Activated T-helper 17 cell treated with anti-CD3 and anti-CD28 coated beads, Interleukin-2, amount 50 U/mL, for 72 hours (primary cell): ENCODE data around the gene SLC6A2. TPM values are rescaled to one million over a fixed set of nuclear protein-coding genes. Genes with fewer than 3 reads are reported as not detected.

Experiments
- ATAC-seq: fragments of 150-1000 bp; cut with Tn5 transposase; replicated peaks from 2 replicates; pipeline ENCODE4 v1.10.0; 2021; ENCODE audit warnings: mild to moderate bottlenecking, moderate library complexity
- H3K27ac Mint-ChIP-seq: one replicate; pipeline ENCODE4 v1.8.0; 2022; ENCODE audit warnings: mixed read lengths
- H3K27me3 Mint-ChIP-seq: one replicate; pipeline ENCODE4 v1.8.0; 2022; ENCODE audit warnings: mixed read lengths
- H3K36me3 Mint-ChIP-seq: one replicate; pipeline ENCODE4 v1.8.0; 2022; ENCODE audit warnings: low read depth, mild to moderate bottlenecking, mixed read lengths
- H3K4me1 Mint-ChIP-seq: one replicate; pipeline ENCODE4 v1.8.0; 2022; ENCODE audit warnings: mixed read lengths
- H3K4me3 Mint-ChIP-seq: one replicate; pipeline ENCODE4 v1.8.0; 2022; ENCODE audit warnings: mild to moderate bottlenecking, mixed read lengths
- H3K9me3 Mint-ChIP-seq: one replicate; pipeline ENCODE4 v1.8.0; 2022; ENCODE audit warnings: mixed read lengths
- total RNA-seq, 2 donors: library from RNA; stranded (reverse); gene quantifications; one replicate each; pipeline ENCODE4 v1.2.3, GENCODE V29; 2022

The SLC6A2 gene
- total RNA-seq, 2 donors from 2014 or later, result not detected

DNA sequence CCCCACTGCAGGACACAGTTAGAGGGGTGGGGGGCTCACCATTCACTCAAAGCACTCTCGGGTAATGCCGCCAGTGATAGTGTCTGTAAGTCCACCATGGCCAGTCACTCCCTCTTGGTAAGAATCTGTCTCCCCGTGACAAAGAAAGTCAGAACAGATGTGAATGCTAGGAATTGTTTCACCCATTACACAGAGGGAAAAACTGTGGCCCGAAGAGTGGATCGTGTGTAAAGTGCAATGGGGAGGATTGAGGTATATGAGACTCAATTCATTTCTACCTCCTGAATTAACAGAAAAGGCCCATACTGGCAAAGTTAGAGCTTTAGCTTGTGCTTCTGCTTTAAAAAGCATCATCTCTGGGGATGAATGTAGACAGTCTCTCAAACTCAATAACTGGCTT lies 17.5 kb upstream of the SLC6A2 start:
- H3K27ac Mint-ChIP-seq, result no peak overlapping the region
- no peaks in the 10 kb centered on the region for H3K9me3 Mint-ChIP-seq
- H3K4me1 Mint-ChIP-seq, result no peaks in the 10 kb centered on the region
- no peak overlapping the region for H3K4me3 Mint-ChIP-seq
- no peaks in the 10 kb centered on the region for H3K36me3 Mint-ChIP-seq
- peaks cover 24% of the 10 kb centered on the region for H3K27me3 Mint-ChIP-seq
- no peak for ATAC-seq

DNA sequence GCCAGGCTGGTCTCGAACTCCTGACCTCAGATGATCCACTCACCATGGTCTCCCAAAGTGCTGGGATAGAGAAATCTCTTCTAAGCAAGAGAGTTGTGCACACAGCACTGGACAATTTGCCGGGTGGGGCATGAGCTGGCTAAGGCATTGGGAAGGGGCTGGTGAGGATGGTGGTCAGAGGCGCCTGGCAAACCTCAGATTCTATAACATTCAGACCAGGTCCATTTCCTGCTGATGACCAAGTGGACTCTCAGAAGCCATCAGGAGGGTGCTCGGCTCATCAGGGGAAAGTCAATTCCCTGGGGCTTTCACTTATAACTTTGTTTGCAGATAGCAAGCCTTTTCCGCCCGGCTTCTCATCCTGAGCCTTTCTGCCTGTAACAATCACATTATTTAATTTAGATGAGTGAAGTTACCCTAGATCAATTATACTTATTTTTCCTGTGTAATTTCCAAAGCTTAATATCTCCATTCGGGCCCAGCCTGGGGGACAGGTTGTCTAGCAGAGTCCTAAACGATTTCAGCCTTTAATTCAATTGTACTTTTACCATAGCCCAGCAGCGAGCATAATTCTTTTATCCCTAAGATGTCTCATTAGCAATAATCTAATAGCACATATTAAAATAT lies 15.0 kb upstream of the SLC6A2 start:
- ATAC-seq, result no peak
- no peaks in the 10 kb centered on the region for H3K4me1 Mint-ChIP-seq
- no peak overlapping the region for H3K4me3 Mint-ChIP-seq

DNA sequence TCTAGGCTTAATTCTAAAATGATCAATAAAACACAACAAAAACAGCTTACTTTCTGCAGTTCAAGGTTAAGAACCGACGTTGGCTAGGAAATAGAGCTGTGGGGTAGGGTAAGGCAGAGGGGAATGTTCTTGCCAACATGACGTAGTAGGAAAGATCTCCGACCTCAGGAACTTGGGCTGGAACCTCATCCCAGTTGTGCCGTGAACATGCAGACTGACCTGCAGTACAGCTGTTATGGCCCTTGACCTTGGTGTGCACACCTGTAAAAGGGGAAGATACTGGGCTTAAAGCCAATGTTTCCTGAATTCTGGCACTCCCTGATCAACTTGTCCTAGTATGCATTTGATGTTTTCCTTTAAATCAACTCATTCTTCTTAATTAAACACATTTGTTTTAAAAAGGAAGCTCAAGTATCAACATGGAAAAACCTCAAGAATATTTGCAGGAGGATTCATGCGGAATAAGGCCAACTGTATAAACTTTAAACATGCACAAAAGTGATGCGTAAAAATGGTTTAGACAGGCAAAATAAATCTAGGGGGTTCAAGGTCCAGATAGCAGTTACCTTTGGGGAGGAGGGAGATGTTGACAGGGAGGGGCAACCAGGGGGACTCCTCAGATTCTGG lies 14.2 kb upstream of the SLC6A2 start:
- H3K4me1 Mint-ChIP-seq, result no peaks in the 10 kb centered on the region
- ATAC-seq, result no peak
- no peaks in the 10 kb centered on the region for H3K9me3 Mint-ChIP-seq
- H3K36me3 Mint-ChIP-seq, result no peaks in the 10 kb centered on the region
- H3K4me3 Mint-ChIP-seq, result no peak overlapping the region
- H3K27ac Mint-ChIP-seq, result no peak overlapping the region
- H3K27me3 Mint-ChIP-seq, result peaks cover 37% of the 10 kb centered on the region

More for the DNA sequence above, 15.0 kb upstream of the SLC6A2 start:
- H3K9me3 Mint-ChIP-seq, result no peaks in the 10 kb centered on the region
- no peaks in the 10 kb centered on the region for H3K36me3 Mint-ChIP-seq
- H3K27me3 Mint-ChIP-seq, result peaks cover 38% of the 10 kb centered on the region
- H3K27ac Mint-ChIP-seq, result no peak overlapping the region

DNA sequence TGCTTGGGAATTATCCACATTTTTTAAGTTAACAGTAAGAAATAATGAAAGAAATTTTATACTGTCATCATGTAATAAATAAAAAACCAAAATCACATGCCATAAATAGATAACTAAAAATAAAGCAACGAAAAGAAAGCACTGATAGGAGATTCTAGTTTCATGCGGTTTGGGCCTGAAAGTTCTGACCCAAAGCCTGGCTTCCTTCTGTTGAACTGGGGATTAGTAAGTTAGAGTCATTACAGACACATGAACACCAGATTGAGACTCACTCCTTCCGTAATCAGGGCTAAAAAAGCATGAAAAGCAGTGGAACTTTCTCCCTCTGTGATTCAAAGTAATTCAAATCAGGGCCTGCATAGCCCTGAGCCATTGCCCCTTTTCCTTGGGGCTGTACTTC lies 13.2 kb upstream of the SLC6A2 start:
- Mint-ChIP-seq H3K4me3 (no peak overlapping the region), H3K27me3 (peaks cover 35% of the 10 kb centered on the region), H3K9me3 (no peaks in the 10 kb centered on the region), H3K4me1 (no peaks in the 10 kb centered on the region), H3K27ac (no peak overlapping the region), H3K36me3 (no peaks in the 10 kb centered on the region)
- no peak for ATAC-seq

DNA sequence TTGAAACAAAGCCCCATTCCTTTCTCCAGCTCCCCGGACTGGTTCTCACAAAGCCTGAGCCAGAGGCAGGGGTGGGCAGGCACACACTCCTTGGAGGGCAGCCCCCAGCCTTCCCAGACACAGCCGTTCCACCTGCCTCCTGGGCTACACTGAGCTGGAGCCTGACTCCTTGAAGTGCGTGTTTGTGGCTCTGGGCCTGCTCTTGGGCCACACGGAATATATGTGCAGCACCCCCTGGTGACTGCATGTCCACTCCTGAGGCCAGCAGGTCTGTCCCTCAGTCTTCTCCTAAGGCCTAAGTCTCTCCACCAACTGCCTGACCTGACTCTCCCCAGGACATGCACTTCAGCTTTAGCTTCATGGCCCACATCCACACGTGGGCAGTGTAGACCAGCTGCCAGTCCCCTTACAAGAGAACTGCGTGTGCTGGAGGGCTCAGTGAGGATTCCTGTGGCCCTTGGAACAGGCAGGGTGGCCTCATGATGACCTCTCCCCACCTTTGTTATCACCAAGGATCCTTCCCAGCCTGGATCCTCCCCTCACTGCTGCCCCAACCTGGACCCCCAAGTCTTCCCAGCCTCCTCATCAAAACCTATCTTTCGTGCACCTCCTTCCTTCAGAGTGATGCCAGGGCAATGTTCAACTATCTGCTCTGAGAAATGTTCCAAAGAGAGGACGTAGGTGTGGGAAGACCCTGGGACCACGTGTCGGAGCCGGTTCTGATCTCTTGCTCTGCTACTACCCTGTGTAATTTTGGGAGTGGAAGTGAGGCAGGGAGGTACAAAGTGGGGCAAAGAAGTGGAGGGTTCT lies 12.4 kb upstream of the SLC6A2 start:
- H3K4me3 Mint-ChIP-seq, result no peak overlapping the region
- H3K27ac Mint-ChIP-seq, result no peak overlapping the region
- no peaks in the 10 kb centered on the region for H3K4me1 Mint-ChIP-seq
- H3K27me3 Mint-ChIP-seq, result peaks cover 35% of the 10 kb centered on the region
- no peaks in the 10 kb centered on the region for H3K36me3 Mint-ChIP-seq
- no peak for ATAC-seq
- no peaks in the 10 kb centered on the region for H3K9me3 Mint-ChIP-seq

DNA sequence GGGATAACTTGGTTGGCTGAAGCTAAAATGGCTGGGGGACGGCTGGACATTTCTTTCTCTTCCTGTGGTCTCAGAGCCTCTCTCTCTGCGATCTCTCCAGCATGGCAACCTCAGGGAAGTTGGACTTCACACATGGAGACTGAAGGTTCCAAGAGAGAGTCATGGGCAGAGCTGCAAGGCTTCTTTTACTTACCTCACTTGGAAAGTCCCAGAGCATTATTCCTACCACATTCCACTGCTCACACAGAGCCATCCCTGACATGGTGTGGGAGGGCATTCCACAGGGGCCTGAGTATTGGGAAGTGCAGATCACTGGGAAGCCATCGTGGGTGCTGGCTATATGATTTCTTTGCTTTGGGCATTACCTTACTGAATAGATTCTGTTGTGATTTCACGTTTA lies 9.8 kb upstream of the SLC6A2 start:
- H3K9me3 Mint-ChIP-seq, result no peaks in the 10 kb centered on the region
- ATAC-seq, result no peak
- no peaks in the 10 kb centered on the region for H3K4me1 Mint-ChIP-seq
- H3K27me3 Mint-ChIP-seq, result peaks cover 34% of the 10 kb centered on the region
- no peak overlapping the region for H3K4me3 Mint-ChIP-seq
- no peaks in the 10 kb centered on the region for H3K36me3 Mint-ChIP-seq
- H3K27ac Mint-ChIP-seq, result no peak overlapping the region

DNA sequence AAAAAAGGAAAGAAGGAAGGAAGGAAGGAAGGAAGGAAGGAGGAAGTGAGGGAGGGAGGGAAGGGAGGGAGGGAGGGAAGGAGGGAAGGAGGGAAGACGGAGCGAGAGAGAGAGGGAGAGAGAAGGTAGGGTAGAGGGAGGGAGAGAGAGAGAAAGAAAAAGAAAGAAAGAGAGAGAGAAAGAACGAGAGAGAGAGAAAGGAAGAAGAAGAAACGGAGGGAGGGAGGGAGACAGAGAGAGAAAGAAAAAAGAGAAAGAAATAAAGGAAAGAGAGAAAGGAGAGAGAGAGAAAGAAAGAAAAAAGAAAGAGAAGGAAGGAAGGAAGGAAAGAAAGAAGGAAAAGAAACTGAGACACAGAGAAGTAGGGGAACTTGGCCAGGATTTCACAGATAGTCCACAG lies 8.4 kb upstream of the SLC6A2 start:
- Mint-ChIP-seq H3K27ac (no peak overlapping the region), H3K36me3 (no peaks in the 10 kb centered on the region), H3K4me3 (no peak overlapping the region), H3K4me1 (no peaks in the 10 kb centered on the region), H3K9me3 (no peaks in the 10 kb centered on the region), H3K27me3 (peaks cover 33% of the 10 kb centered on the region)
- no peak for ATAC-seq

DNA sequence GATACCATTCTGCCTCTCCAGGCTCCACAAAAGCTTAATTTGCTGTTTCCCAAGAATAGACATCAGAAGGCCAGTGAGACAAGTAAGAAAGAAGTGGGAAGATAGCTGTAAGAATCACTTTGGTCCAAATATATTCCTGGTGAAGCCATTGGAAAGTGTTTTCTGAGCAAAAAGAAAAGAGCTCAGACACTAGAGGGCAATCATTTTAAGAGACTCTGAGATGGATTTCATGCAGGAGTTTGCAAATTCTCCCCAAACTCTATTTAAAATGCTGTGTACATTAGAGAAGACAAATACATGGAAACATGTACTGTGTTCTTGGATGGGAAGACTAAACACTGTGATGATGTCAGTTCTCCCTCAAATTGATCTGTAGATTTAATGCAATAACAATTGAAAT lies 8.0 kb upstream of the SLC6A2 start:
- Mint-ChIP-seq H3K4me3 (no peak overlapping the region), H3K9me3 (no peaks in the 10 kb centered on the region), H3K27me3 (peaks cover 33% of the 10 kb centered on the region), H3K4me1 (no peaks in the 10 kb centered on the region), H3K27ac (no peak overlapping the region), H3K36me3 (no peaks in the 10 kb centered on the region)
- no peak for ATAC-seq

DNA sequence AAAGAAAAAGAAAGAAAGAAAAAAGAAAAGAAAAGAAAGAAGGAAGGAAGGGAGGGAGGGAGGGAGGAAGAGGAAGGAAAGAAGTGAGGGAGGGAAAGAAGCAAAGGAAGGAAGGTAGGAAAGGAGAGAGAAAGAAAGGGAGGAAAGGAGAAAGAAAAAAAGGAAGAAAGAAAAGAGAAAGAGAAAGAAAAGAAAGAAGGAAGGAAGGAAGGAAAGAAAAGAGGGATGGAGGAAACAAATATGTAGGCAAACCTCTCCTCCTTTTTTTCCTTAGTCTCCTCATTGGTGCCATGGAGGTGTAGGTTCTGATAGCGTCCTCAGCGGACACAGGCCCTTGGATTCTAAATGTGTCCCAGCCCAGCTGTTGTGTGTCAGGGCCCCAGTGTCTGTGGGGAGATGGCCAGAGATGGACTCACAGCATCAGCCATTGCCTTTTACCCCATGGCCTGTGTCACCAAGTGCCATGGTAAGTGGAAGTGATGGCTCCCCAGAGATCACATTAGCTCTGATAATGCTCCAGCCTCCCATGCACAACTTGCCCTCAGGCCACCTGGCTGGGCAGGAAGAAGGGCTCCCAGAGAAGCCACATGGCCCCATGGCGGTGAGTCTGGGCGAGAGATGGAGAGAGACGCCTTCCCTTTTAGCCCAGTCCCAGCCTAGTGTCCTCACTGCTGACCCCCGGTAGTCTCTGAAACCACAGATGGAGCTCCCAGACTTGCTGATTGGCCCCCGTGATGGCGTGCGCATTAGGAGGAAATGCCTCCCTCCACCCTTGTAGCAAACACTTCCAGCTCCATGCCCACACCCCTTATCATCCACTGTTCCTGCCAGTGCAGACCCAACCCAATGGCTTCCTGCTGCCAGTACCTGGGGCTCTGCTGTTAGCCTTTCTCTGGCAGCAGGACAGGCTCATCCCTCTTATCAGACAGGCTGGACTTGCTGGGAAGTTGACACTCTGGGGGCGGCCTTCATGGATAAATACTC lies 3.7 kb upstream of the SLC6A2 start:
- ATAC-seq, result no peak
- Mint-ChIP-seq H3K36me3 (no peaks in the 10 kb centered on the region), H3K4me1 (no peaks in the 10 kb centered on the region), H3K27ac (no peak overlapping the region), H3K4me3 (no peak overlapping the region), H3K27me3 (peaks cover 20% of the 10 kb centered on the region), H3K9me3 (no peaks in the 10 kb centered on the region)

DNA sequence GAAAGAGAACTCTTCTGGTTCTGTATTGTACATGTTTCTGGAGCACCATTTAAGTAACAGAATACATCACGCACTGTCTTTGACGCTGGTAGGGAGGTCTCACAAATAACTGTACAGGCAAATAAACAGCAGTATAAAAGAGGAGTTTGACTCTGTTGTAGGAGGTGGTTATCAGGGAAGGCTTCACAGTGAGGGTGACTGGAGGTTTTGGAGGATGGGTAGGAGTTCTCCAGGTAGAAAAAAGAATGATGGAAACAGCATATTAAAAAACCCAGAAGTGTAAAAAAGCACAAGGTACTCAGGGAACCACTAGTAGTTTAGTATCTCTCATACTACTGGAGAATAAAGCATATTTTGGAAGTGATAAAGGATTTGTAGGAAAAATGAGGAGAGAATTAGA lies 2.7 kb upstream of the SLC6A2 start:
- Mint-ChIP-seq H3K27ac (no peak overlapping the region), H3K4me3 (no peak overlapping the region), H3K9me3 (no peaks in the 10 kb centered on the region), H3K4me1 (no peaks in the 10 kb centered on the region), H3K36me3 (no peaks in the 10 kb centered on the region), H3K27me3 (peaks cover 20% of the 10 kb centered on the region)
- no peak for ATAC-seq

DNA sequence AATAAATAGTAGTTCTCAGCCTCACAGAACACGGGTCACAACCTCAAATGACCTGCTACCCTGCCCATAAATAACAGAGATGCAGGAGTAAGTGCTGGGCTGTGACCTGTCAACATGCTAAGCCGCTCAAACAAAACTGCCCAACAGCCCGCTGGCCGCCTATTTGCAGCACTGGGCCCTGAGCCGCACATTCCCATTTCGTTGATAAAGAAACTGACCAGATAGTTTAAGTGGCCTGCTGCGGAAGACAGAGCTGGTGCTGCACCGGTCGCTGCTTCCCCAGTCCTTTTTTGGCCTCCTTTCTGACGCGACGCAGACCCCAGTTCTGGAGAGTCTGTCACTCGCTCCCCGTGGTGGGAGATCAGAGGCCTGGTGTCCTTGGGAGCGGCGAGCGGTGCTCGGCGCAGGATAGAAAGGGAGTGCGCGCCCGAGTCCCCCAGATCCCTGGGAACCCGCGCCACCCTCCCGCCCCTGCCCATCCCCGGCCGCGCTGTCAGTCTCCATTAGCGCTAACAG lies 349 bp upstream of the SLC6A2 start:
- Mint-ChIP-seq H3K4me1 (no peaks in the 10 kb centered on the region), H3K27ac (no peak overlapping the region), H3K4me3 (no peak overlapping the region), H3K36me3 (no peaks in the 10 kb centered on the region), H3K27me3 (peaks cover 22% of the 10 kb centered on the region), H3K9me3 (no peaks in the 10 kb centered on the region)
- no peak for ATAC-seq

DNA sequence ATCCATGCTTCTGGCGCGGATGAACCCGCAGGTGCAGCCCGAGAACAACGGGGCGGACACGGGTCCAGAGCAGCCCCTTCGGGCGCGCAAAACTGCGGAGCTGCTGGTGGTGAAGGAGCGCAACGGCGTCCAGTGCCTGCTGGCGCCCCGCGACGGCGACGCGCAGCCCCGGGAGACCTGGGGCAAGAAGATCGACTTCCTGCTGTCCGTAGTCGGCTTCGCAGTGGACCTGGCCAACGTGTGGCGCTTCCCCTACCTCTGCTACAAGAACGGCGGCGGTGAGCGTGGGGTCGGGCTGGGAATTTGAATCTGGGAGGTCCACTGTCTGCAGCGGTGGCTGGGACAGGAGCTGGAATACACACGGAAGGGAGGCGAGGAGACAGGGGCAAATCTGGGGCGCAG lies 904 bp downstream of the SLC6A2 start:
- peaks cover 14% of the 10 kb centered on the region for H3K27me3 Mint-ChIP-seq
- H3K27ac Mint-ChIP-seq, result no peak overlapping the region
- no peak for ATAC-seq
- H3K4me3 Mint-ChIP-seq, result no peak overlapping the region
- no peaks in the 10 kb centered on the region for H3K4me1 Mint-ChIP-seq
- H3K36me3 Mint-ChIP-seq, result no peaks in the 10 kb centered on the region
- no peaks in the 10 kb centered on the region for H3K9me3 Mint-ChIP-seq

DNA sequence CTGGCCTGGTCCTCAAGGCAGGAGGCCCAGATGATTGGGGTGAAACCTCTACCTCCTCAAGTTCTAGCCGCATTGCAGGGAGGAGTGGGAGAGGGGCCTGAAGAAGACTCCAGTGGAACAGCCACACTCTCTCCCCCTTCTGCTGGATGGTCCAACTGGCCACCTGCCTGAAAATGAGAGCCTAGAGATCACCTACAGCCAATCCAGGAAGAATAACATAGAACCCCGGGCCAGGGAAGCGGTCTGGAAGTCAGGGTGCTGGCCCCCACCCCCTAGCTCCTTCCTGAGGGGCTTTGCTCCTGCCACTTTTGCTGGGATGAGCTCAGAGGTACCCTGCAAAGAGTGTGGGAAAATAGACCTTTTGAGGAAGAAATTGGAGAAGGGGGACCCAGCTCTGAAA lies 1.8 kb downstream of the SLC6A2 start:
- Mint-ChIP-seq H3K36me3 (no peaks in the 10 kb centered on the region), H3K27ac (no peak overlapping the region), H3K4me3 (no peak overlapping the region), H3K4me1 (no peaks in the 10 kb centered on the region), H3K27me3 (peaks cover 14% of the 10 kb centered on the region), H3K9me3 (no peaks in the 10 kb centered on the region)
- ATAC-seq, result no peak

DNA sequence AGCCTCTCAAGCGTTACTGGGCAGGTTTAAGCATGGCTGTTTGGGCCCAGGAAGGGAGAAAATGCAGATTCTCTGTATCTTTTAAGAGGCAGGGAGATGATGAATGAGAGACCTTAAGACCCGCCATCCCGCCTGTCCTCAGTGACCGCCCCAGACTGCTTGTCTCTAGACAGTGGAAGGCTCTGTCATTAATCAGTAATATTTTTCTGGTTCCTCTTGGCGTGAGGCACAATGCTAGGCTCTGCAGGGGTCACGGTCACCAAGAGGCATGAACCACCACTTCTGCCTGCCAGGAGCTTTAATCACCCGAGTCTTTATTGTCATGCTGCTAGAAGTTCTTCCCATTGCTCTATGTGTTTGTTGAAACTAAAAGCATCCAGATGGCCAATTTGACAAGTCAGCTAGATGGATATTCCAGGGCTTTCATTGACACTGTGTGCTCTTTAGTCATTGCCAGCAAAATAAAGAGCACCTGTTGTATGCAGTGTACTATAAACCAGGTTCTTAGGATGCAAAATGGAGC lies 3.2 kb downstream of the SLC6A2 start:
- Mint-ChIP-seq H3K36me3 (no peaks in the 10 kb centered on the region), H3K9me3 (peaks cover 6% of the 10 kb centered on the region), H3K27me3 (peaks cover 14% of the 10 kb centered on the region), H3K4me3 (no peak overlapping the region), H3K27ac (no peak overlapping the region), H3K4me1 (no peaks in the 10 kb centered on the region)
- ATAC-seq, result no peak
